ENCODE measurements around the gene RDH14. TPM values are rescaled to one million over a fixed set of nuclear protein-coding genes. Genes with fewer than 3 reads are reported as not detected.

Gene RDH14, protein sequence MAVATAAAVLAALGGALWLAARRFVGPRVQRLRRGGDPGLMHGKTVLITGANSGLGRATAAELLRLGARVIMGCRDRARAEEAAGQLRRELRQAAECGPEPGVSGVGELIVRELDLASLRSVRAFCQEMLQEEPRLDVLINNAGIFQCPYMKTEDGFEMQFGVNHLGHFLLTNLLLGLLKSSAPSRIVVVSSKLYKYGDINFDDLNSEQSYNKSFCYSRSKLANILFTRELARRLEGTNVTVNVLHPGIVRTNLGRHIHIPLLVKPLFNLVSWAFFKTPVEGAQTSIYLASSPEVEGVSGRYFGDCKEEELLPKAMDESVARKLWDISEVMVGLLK
- total RNA-seq: 58.9 and 64.5 TPM in 2 replicates
- polyA plus RNA-seq: 65.6 and 68.8 TPM in 2 replicates

DNA sequence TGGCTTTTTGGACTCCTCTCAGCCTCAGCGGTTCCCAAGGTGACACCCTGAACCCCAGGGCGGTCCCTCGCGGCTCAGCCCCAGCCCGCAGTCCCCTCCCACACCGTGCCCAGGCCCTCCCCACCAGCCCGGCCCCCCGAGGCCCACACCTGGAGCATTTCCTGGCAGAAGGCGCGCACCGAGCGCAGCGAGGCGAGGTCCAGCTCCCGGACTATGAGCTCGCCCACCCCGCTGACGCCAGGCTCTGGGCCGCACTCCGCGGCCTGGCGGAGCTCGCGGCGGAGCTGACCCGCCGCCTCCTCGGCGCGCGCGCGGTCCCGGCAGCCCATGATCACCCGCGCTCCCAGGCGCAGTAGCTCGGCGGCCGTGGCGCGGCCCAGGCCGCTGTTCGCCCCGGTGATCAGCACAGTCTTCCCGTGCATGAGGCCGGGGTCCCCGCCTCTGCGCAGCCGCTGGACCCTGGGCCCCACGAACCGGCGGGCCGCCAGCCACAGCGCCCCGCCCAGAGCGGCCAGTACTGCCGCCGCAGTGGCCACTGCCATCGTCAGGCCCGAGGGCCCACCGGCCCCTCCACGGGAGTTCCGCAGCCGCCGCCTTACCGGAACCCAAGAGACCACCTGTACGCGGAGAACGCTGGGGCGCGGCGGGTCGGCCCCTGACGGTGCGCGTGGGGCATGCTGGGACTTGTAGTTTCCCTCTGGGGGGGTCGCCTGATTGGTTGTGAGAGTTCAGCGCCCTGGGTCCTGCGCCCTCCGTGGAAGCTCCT is at the start of gene RDH14:
Gene RDH14 (minus strand): TSS at position 623 of the 766 bp plus-strand sequence. CDS start 81 bp downstream, at position 542.
- no peaks in the 10 kb centered on the region for H3K9me3 ChIP-seq (ENCODE audit: low read depth)
- TF ChIP-seq, protein P1, sequence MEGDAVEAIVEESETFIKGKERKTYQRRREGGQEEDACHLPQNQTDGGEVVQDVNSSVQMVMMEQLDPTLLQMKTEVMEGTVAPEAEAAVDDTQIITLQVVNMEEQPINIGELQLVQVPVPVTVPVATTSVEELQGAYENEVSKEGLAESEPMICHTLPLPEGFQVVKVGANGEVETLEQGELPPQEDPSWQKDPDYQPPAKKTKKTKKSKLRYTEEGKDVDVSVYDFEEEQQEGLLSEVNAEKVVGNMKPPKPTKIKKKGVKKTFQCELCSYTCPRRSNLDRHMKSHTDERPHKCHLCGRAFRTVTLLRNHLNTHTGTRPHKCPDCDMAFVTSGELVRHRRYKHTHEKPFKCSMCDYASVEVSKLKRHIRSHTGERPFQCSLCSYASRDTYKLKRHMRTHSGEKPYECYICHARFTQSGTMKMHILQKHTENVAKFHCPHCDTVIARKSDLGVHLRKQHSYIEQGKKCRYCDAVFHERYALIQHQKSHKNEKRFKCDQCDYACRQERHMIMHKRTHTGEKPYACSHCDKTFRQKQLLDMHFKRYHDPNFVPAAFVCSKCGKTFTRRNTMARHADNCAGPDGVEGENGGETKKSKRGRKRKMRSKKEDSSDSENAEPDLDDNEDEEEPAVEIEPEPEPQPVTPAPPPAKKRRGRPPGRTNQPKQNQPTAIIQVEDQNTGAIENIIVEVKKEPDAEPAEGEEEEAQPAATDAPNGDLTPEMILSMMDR (IDR thresholded peaks at IDR 0.05; ENCODE audit: low read depth, low read length): no peak
- H3K27ac ChIP-seq: peak within 1 kb of the TSS; percentile 93
- peak within 1 kb of the TSS; percentile 58 for H3K4me3 ChIP-seq
- peak; percentile 97 to 99 for DNase-seq (ENCODE audit: low read depth in 1 of 2, low spot score in 1 of 2)
- no peaks in the 10 kb centered on the region for H3K27me3 ChIP-seq
- H3K4me1 ChIP-seq (ENCODE audit: low read depth): peaks cover 16% of the 10 kb centered on the region
- peaks cover 3% of the 10 kb centered on the region for H3K36me3 ChIP-seq

DNA sequence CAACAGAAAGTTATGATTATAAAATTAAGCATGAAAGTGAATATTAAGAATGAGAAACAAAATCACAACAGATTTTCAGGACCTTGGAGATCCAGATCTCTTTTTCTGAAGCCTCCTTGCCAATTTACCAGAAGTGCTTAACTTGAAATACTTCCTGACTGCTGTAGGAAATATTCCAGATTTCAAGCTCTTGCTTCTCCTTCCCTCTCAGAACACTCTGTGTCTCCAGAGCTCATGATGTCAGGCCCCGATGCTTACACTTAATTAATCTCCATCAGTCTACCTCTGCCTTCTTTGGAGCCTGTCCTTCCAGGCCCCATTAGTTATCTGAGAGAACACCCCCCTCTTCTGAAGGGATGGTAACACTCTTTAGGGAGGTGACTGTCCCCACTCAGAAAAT is 49.6 kb upstream of the RDH14 start:
- no peaks in the 10 kb centered on the region for H3K9me3 ChIP-seq (ENCODE audit: low read depth)
- H3K4me3 ChIP-seq: no peak overlapping the region
- no peak overlapping the region for H3K27ac ChIP-seq
- H3K4me1 ChIP-seq (ENCODE audit: low read depth): peaks cover 9% of the 10 kb centered on the region
- no peaks in the 10 kb centered on the region for H3K27me3 ChIP-seq
- no peak for DNase-seq (ENCODE audit: low read depth in 1 of 2, low spot score in 1 of 2)
- no peaks in the 10 kb centered on the region for H3K36me3 ChIP-seq
- TF ChIP-seq, protein P1 (IDR thresholded peaks at IDR 0.05; ENCODE audit: low read depth, low read length): no peak

- Histone ChIP-seq H3K9me3 (ENCODE audit: low read depth) (no peaks in the 10 kb centered on the region), H3K4me1 (ENCODE audit: low read depth) (peaks cover 9% of the 10 kb centered on the region), H3K27me3 (no peaks in the 10 kb centered on the region), H3K4me3 (no peak overlapping the region), H3K36me3 (no peaks in the 10 kb centered on the region), H3K27ac (no peak overlapping the region)
- no peak for DNase-seq (ENCODE audit: low read depth in 1 of 2, low spot score in 1 of 2)
- TF ChIP-seq, protein P1 (IDR thresholded peaks at IDR 0.05; ENCODE audit: low read depth, low read length): no peak
Measured at GRCh38 chr2:18605115-18605514, 44.7 kb upstream of the RDH14 start.

GRCh38 chr2:18604531-18604885 is 44.1 kb upstream of the RDH14 start:
- H3K9me3 ChIP-seq (ENCODE audit: low read depth): no peaks in the 10 kb centered on the region
- H3K27ac ChIP-seq: no peak overlapping the region
- TF ChIP-seq, protein P1 (IDR thresholded peaks at IDR 0.05; ENCODE audit: low read depth, low read length): no peak
- H3K36me3 ChIP-seq: no peaks in the 10 kb centered on the region
- DNase-seq (ENCODE audit: low read depth in 1 of 2, low spot score in 1 of 2): no peak
- H3K4me1 ChIP-seq (ENCODE audit: low read depth): peaks cover 9% of the 10 kb centered on the region
- no peaks in the 10 kb centered on the region for H3K27me3 ChIP-seq
- H3K4me3 ChIP-seq: no peak overlapping the region

DNA sequence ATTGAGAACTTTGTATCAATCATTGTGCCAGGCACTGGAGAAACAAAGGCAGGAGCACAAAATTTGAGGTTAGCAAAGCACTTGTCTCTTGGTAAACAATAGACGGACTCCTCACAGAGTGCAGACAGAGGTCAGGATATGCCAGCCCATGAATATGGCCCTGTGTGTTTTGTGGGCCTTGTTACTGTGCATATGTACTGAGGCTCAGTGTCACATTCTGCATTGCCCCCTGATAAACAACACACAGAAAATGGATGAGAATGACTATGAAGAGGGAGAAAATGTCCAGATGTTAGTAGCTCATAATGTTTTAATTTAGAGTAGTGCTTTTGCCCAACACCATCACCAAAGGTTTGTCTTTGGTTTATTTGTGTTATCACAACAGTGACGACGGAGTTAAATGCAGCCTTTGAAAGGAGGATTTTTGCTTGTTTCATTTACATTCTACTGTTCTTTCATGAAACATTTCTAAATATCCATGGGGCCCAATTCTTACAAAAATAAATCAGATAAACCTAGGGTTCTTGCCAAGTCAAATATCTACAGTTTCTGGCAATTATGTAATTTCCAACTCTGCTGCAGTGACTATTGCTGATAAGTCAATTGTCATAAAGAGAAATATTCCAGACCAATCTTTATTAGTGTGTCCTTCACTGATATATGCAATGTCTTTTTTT is 43.5 kb upstream of the RDH14 start:
- no peaks in the 10 kb centered on the region for H3K27me3 ChIP-seq
- H3K36me3 ChIP-seq: no peaks in the 10 kb centered on the region
- TF ChIP-seq, protein P1 (IDR thresholded peaks at IDR 0.05; ENCODE audit: low read depth, low read length): no peak
- DNase-seq (ENCODE audit: low read depth in 1 of 2, low spot score in 1 of 2): no peak
- H3K4me3 ChIP-seq: no peak overlapping the region
- peaks cover 9% of the 10 kb centered on the region for H3K4me1 ChIP-seq (ENCODE audit: low read depth)
- no peaks in the 10 kb centered on the region for H3K9me3 ChIP-seq (ENCODE audit: low read depth)
- no peak overlapping the region for H3K27ac ChIP-seq

Data from cardiac muscle cell (in vitro differentiated cells and primary cell).